NCI-H1436 (cell line): ENCODE measurements around the gene TMUB2.
A peak's percentile ranks its signal among the peaks of the same experiment; 100 is the strongest.
"Not testable (repeated sequence)": the region's sequence is repeated elsewhere in the genome, so short reads cannot be mapped to it uniquely, and the experiment has no call there.

Experiments
- DNase-seq: peaks from one replicate; lab custom pipeline; 2025; lab: John Stamatoyannopoulos, UW

The TMUB2 gene

DNA sequence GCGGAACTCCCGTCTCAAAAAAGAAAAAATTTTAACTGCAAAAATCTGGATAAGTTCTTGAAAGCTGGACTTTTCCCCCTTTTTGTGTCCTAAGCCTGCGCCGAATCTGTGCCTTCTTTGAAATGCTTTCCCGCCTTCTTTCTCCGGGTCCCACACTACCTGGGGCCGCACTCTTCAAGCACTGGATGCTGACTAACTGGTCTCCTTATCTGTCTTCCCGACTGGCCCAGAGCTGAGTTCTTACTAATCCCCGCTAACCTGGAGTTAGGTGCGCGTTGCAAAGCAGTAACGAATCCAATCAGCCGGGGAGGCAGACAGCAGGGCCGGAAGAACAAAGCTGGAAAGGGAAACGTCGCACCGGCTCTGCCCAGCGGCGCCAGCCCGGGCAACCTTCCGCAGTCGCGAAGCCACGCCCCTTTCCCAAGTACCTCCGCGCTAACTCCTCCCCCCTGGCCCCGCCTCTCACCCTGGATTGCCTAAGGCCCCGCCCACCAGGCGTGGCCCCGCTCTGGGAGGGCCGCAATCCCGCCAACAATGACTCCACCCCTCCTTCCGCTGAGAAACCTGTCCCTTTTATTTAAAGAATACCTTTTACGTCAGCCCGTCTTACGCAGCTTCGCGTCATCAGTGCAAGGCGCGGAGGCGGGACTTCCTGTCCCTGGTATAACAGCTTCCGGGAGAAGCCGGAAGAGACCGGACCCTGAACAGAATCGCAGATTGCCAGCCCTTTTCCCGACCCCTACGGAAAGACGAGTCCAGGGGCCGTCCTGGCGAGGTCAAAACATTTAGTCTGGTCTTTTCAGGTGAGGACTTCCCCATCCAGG is at the start of gene TMUB2:
Gene TMUB2, plus strand, starts transcription at position 666 of the 824 bp plus-strand sequence. CDS start 737 bp downstream, outside the sequence.
- DNase-seq = peak; percentile 100

DNA sequence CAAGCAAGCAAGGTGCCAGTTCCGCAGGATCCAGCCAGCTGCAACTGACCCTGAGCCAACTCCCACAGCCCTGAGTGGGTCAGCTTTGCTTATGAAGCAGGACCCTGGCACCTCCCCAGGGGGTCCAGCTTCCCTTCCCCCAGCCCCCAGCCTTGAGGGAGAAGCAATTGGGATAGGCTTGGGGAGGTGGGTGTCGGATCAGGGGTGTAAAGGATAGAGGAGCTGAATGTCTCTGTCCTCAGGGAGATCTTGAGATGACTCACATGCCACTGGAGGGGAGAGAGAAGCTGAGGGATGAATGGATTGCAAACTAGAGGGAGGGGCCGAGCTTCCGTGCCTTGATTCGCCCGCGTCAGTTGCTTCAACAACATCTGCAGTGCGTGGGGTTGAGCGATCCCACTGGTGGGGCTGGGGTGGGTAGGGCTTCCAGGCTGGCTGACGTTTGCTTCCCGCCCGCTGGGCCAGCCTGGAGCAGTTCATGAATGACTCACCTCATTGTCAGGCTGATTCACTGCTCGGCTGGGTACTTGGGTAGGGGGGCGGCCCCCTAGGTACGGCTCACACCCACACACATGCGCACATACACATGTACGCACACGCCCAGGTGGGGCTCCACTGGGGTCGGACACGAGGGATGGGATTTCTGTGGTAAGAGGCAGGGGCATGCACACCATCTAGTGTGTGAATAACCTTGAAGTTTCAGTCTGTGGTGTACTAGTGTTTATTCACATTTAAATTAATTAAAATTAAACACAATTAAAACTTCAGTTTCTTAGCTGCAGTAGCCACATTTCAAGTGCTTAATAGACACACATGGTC is 48.7 kb upstream of the TMUB2 start:
- peak; percentile 91 for DNase-seq

DNA sequence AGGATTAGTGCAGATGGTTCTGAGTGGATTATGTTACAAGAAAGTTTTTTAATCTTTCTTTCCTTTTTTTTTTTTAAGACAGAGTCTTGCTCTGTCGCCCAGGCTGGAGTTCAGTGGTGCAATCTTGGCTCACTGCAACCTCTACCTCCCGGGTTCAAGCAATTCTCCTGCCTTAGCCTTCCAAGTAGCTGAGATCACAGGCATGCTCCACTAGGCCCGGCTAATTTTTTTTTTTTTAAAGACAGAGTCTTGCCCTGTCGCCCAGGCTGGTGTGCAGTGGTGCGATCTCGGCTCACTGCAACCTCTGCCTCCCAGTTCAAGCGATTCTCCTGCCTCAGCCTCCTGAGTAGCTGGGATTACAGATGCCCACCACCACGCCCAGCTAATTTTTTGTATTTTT is 42.9 kb upstream of the TMUB2 start:
- DNase-seq = not testable (repeated sequence)

DNA sequence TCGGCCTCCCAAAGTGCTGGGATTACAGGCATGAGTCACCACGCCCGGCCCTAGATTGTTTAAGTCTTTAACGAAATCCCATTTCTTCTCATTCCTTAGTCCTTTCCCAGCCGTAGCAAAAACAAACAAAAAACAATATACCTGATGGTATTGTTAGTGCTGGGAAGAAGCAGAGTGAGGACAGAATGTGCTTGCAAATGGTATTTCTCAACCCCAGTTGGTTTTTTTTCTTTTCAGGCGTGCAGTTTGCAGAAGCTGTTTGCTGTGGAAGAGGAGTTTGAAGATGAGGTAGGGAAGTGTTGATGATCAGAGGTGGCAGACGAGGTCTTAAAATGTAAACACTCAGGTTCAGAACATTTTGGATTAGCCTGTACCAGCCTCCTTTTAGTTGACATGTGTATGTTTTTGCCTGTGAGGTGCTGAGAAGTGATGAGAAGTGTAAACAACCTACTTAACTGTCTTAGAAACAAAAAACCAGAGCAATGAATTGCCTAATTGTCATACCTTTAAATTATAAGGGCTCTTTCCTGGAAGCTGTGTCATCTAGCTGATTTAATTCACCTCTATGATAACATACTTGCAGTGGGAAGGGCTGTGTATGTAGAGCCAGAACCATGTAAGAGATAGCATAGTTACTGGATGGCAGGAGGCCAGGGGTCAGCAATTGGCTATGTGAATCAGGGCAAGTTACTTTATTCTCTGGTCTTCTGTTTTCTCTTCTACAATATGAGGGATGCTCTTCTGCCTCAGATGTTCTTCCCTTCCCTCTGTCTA is 41.6 kb upstream of the TMUB2 start:
- DNase-seq = no peak

DNA sequence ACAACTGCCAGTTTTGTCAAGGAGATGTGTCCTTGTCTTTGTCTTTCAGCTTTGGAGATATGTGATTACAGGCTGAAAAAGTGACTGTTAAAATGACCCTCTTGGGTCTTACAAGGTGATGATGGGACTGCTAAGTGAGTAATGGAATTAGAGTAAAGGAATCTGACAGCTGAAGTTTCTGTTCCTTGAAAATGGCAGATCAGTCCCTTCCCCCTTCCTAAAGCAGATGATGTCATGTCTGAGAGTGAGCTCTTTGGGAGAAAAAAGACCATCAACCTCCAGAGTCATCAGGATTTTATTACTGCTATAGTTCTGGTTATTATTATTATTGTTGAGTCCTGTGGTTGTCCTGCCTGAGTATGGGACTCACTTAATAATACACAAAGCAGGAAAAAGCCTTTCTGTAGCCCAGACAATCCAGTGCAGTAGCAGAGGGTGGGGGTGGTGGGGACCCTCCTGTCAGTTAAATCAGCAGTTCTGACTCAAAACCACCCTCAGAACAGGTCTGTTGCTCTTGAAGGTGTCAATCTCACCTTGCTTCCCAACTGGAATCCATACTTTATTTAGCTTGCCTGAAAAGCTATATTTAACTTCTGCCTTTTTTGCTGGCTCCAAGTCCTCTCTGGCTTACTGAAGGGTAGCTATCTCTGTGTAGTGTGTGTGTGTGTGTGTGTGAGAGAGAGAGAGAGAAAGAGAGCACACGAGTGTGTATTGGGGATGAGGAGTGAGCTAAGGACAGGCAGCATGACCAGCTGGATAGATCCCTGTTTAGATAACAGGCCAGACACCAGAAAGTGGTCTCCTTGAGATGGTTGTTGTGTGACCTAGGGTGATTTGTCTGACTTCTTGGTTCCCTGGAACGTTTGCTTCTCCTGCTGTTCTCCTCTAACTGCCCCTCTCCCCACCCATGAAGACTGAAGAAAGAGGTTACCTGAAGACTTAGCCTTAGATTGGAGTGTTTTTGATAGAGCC is 40.1 kb upstream of the TMUB2 start:
- no peak for DNase-seq

DNA sequence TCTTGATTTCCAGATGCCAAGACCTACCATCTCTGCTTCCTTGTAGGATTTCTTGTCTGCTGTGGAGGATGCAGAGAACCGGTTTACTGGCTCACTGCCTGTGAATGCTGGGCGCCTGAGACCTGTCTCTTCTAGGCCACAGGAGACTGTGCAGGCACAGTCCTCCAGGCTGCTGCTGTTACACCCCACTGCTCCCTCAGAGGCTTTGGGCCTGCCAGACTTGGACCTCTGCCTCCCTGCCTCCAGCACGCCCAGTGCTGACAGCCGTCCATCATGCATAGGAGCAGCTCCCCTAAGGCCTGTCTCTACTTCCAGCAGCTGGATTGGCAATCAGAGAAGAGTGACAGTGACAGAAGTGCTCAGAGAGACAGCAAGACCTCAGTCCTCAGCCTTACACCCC is 39.0 kb upstream of the TMUB2 start:
- DNase-seq = no peak

GRCh38 chr17:44149066-44149465 is 37.7 kb upstream of the TMUB2 start:
- not testable (repeated sequence) for DNase-seq

DNA sequence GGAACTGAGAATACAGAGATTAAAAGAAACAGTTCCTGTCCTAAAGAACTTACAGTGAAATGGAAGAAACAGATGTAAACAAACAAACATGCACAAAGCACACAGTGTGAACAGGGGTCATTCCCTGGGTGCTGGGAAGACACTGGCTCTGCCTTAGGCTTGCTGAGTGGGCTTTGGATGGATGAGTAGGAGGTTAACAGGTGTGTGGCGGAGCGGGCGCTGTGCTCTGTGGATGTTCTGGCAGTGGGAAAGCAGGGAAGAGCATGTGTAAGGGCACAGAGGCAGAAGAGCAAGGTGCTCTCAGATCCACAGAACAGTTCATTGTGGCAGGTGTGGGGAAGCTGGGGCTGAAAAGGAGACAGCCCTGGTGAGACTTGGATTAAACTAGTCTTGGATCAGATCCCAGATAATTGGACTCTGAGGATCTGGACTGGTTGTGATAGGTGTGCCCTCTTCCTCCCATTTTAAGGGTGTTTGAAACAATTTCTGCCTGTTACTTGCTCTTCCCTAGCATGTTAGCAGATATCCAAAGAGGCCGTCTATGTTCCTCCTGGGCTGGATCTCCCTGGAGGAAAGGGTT is 36.9 kb upstream of the TMUB2 start:
- no peak for DNase-seq

DNA sequence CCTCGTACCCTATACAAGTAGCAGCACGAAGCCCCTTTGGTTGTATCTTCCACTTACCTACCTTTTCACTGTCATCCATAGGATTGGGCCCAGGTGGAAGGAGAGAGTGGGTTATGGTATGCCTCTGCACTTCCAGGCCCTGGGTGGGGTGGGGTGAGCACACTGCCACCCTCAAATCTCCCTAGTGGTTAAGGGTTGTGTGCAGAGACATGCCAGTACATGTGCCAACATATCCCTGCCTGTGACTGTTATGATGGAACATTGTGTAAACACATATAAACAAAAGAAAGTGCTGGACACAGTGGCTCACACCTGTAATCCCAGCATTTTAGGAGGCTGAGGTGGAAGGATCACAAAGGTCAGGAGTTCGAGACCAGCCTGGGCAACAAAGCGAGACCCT is 33.9 kb upstream of the TMUB2 start:
- DNase-seq = no peak

DNA sequence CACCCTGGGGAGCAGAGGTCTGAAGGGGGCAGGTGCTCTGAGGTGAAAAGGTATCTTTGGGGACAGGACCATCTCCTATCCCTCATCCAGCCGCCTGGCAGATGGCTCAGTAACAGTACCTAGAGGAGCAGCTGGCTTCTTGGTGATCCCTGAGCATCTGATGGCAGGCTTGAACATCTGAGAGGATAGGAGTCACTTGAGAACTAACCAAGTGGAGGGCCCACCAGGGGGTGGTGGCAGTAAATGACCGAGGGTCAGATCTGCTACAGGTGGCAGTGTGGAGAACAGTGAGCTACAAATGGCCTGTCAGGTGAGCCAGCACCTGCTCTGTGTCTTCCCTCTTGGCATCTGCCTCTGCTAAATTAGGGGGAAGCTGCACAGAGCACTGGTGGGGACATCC is 31.3 kb upstream of the TMUB2 start:
- DNase-seq = no peak

DNA sequence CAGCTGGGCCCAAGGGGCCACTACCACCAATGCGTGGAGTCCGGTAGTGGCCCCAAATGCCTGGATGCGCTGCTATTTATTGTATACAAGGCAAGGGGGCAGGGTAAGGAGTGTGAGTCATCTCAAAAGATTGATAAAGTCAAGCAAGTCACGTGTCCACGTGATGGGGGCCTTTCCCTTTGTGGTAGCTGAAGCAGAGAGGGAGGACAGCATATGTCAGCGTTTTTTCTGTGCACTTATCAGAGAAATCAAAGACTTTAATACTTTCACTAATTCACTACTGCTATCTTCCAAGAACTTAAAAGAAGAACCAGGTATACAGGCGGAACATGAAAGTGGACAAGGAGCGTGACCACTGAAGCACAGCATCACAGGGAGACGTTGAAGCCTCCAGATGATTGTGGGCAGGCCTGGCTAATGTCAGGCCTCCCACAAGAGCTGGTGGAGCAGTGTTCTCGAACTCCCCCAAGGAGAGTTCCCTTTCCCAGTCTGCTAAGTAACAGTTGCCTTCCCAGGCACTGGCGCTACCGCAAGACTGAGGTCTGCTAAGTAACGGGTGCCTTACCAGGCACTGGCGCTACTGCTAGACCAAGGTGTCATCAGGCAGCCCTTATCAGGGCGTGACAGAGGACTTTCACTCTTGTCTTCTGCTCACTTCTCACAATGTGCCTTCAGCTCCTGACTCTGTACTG is 27.1 kb upstream of the TMUB2 start:
- no peak for DNase-seq

DNA sequence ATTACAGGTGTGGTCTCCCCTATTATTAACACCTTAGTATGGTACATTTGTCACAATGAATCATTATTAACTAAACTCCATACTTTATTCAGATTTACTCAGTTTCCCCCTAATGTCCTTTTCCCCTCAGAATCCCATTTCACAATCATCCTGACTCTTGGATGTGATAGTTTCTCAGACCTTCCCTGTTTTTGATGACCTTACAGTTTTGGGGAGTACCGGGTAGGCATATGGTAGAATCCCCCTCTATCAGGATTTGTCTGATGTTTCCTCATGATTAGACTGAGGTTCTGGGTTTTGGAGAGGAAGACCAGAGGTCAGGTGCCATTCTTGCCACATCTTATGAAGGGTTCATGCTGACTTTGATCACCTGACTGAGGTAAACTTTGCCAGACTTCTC is 22.3 kb upstream of the TMUB2 start:
- no peak for DNase-seq

- DNase-seq = no peak
Observed at GRCh38 chr17:44167181-44167861, 19.5 kb upstream of the TMUB2 start.

DNA sequence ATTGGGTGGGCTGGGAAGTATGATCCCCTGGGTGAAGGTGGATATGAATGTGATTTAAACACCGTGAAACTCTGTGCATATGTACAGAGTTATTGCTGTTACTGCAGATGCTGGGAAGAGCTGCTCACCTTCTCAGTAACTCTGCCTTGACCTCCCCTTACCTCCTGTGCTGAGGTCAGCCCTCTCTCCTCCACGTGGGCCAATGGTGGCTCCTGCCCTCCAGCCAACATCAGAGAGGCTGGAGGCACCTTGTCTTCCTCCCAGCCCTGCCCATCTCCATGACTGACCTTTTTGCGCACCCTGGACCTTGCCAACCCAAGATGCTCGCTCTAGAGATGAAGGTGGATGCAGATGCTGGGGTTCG is 16.7 kb upstream of the TMUB2 start:
- DNase-seq = no peak

DNA sequence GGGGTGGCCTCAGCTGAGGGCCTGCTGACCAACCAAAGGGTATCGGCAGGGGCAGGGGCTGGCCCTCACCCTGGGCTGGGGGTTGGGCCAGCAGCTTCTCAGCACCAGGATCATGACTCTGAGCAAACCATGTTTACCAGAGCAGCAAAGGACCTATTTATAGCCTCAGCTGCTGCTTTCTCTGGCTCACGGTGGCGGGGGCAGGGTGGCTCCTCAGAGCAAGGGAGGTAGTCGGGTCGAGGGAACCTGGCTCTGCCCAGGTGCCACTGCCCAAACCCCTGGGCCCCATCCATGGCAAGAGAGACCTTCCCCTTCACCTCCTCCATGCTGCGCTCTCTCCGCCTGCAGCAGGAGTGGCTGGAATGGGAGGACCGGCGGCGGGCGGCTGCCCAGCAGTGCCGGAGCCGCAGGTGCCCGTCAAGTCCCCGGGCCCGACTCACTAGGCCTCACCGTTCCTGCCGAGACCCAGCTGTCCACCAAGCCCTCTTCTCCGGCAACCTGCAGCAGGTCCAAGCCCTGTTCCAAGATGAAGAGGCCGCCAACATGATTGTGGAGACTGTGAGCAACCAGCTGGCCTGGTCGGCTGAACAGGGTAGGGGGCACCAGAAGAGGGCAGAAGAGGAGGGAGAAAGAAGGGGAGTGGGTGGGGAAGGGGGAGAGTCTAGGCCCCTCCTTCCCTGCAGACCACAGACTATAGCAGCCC is 16.1 kb upstream of the TMUB2 start, which contains the start of gene ASB16:
Gene ASB16, plus strand, starts transcription at position 206 of the 703 bp plus-strand sequence. Its CDS starts 86 bp downstream, at position 292.
- DNase-seq = no peak

DNA sequence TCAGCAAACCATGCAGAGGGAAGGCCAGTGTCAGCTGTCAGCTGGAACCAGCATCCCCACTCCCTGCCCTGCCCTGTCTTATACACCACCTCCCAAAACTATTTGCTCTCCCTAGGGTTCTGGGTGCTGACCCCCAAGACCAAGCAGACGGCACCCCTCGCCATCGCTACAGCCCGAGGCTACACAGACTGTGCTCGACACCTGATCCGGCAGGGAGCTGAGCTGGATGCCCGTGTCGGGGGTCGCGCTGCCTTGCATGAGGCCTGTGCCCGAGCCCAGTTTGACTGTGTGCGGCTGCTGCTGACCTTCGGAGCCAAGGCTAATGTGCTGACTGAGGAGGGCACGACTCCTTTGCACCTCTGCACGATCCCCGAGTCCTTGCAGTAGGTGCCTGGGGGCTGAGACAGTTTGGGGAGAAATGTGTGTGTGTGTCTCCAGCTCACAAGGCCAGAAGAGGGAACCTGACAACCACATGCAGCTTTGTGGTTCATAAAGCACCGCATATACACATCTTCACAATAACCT is 14.8 kb upstream of the TMUB2 start:
- DNase-seq = no peak

GRCh38 chr17:44174427-44174826 is 12.3 kb upstream of the TMUB2 start:
- no peak for DNase-seq

DNA sequence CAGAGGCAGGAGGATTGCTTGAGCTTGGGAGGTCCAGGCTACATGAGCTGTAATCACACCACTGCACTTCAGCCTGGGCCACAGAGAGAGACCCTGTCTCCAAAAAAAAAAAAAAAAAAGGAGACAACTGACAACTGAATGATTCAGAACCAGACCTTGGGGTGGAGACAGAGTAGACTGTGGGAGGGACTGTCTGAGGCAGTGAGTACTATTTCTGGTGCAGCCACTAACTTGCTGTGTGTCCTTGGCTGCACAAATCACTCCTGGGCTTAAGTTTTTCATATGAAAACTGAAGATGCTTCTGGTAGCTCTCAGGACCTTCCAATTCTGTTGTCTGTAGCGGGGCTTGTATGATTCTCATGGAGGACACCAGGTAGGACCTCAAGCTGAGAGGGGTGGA is 10.5 kb upstream of the TMUB2 start:
- DNase-seq = no peak
